ENCODE measurements around the gene MTERF4. TPM values are rescaled to one million over a fixed set of nuclear protein-coding genes. Genes with fewer than 3 reads are reported as not detected.
"Not testable (repeated sequence)": the region's sequence is repeated elsewhere in the genome, so short reads cannot be mapped to it uniquely, and the experiment has no call there.

Gene MTERF4
- total RNA-seq, 1 donor from 2014 or later, result 24.2 TPM

GRCh38 chr2:241111440-241111805 lies 9.3 kb upstream of the MTERF4 start:
- DNase-seq (ENCODE audit: low read depth), result no peak

- no peak for DNase-seq (ENCODE audit: low read depth)
Measured at GRCh38 chr2:241110607-241111439, 8.7 kb upstream of the MTERF4 start.

DNA sequence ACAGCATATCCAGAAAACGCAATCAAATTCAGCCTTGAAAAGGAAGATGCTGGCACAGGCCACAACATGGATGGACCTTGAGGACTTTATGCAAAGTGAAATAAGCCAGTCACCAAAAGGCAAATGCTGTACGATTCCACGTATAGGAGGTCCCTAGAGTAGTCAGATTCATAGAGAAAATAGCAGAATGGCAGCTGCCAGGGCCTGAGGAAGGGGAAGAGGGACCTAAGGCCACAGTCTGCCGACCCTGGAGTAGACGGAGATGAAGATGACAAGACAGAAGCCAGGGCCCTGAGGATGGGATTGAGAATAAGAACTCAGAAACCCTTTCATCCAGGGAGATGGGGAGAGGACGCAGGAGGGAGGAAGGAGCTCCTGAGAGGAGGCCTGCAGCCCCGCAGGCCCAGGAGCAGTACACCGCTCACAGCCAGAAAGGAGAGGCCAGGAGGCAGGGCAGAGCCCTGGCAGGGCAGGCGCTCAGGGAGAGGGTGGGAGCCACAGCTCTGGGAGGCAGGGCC lies 8.1 kb upstream of the MTERF4 start:
- no peak for DNase-seq (ENCODE audit: low read depth)

DNA sequence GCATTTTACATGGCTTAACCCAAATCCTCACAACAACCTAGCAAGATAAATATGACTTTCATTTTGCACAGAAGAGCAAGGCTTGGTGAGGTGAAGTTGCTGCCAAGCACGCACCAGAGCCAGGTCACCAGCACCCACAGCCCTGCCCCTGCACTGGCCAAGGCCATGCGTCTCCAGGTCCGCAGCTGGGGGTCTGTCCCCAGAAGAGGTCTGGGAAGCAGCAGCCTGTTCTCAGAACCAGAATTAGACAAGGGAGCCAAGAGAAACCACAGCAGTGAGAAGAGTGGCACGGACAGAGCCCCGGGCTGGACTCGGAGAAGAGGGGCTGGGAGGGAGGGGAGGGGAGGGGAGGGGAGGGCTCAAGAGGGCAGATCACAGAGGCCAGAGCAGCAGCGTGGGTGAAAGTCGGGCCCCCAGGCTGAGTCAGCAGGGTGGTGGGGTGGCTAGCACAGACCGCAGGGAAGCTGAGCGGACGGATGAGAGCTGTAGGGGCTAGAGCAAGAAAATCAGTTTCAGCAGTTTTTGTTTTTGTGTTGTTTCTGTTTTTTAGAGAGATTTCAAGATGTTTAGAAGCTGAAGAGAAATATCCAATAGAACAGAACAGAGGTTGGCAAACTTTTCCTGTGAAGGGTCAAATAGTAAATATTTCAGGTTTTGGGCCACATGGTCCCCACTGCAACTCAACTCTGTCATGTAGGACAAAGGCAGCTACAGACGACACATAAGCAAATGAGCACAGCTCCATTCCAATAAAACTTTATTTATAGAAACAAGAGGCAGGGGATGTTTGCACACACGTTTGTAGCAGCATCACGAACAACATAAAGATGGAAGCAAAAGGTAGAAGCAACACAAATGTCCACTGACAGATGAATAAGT lies 7.4 kb upstream of the MTERF4 start:
- DNase-seq (ENCODE audit: low read depth), result no peak

DNA sequence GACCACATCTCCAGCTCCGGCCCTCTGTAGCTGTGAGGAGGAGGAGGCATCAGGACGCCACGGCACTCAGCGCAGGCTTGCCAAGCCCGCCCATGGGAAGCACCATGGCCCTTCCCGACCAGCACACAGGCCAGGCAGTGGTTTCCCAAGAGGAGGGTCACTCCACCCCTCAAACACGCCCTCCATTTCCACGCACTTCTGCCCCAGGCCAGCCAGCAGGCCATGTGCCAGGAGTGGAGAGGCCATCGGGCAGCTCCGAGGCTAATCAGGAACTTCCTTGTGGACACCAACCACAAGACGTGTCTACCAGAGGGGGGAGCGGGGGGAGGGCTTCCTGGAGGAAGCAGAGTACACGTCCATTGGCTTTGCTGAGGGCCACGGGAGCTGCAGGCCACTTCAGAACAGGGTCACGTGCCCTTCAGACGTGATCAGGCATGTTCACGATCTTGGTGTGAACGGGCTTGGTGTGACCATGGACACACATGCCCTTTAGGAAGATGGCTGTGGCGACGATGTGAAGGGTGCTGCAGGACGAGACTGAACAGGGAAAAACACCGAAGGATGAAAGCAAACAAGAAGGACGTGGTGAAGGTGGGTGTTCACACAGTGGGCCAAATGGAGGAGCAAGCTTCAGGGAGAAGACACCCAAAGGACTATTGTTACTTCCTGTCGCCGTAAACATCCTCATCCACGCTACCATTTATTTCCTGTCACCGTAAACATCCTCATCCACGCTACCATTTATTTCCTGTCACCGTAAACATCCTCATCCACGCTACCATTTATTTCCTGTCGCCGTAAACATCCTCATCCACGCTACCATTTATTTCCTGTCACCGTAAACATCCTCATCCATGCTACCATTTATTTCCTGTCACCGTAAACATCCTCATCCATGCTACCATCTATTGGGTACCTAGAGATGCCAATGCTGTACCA lies 6.5 kb upstream of the MTERF4 start:
- no peak for DNase-seq (ENCODE audit: low read depth)

- DNase-seq (ENCODE audit: low read depth), result no peak
Measured at GRCh38 chr2:241107031-241107783, 5.1 kb upstream of the MTERF4 start.

DNA sequence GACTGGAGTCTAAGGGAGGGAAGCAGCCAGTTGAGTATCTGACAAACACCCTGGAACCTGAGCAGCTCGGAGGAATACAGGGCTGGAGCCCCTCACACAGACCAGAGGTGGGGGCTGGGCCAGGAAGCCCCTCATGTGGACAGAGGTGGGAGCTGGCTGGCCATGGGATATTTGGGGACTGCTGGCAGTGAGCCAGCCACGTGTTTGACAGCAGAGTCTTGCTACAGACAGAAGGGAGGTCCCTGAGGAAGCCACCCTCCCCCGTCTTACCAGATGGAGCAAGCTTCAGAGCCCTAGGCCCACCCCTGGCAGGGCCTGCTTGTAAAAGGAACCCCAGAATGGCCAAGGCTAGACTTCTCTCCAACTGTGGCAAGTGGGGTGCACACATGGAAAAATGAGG lies 3.6 kb upstream of the MTERF4 start:
- no peak for DNase-seq (ENCODE audit: low read depth)

DNA sequence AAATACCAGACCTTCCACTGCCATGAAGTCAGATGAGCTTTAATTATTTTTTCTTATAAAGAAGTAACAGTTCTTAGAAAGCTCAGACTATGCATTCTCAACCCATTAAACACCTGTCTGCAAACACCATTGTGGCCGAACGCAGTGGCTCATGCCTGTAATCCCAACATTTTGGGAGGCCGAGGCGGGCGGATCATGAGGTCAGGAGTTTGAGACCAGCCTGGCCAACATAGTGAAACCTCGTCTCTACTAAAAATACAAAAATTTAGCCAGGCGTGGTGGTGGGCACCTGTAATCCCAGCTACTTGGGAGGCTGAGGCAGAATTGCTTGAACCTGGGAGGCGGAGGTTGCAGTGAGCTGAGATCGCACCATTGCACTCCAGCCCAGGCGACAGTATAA lies 2.5 kb upstream of the MTERF4 start:
- DNase-seq (ENCODE audit: low read depth), result not testable (repeated sequence)

- DNase-seq (ENCODE audit: low read depth), result no peak
Measured at GRCh38 chr2:241103176-241103595, 1.1 kb upstream of the MTERF4 start.

GRCh38 chr2:241099246-241099645 lies 2.8 kb downstream of the MTERF4 start:
- no peak for DNase-seq (ENCODE audit: low read depth)

- no peak for DNase-seq (ENCODE audit: low read depth)
Measured at GRCh38 chr2:241096979-241097378, 5.1 kb downstream of the MTERF4 start.

DNA sequence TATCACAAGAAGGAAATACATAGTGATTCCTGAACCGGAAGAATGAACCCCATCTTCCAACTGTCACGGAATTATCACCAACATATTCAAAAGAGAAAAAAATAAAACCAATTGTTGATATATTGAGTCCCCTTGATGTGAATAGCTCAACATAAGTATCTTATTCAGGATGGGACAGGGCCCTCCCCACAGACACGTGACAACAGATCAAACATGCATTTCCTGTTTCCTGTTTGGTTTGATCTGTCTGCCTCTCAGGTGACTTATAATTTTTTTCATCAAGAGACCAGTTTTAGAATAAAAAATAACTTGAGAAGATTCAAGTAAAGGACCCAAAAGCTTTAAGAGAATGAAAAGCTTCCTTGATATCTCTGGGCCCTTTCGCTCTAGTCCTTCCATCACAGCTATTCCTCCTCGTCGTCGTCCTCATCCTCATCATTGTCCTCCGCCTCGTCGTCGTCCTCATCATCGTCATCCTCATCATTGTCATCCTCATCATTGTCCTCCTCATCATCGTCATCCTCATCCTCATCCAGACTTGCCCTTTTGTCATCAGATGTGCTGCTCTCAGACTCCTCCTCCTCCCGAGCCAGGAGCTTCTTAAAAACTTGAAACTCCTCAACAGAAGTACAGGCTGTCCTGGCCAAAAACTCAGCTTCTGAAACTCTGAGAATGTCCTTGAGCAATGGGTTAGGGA lies 6.3 kb downstream of the MTERF4 start:
- no peak for DNase-seq (ENCODE audit: low read depth)

DNA sequence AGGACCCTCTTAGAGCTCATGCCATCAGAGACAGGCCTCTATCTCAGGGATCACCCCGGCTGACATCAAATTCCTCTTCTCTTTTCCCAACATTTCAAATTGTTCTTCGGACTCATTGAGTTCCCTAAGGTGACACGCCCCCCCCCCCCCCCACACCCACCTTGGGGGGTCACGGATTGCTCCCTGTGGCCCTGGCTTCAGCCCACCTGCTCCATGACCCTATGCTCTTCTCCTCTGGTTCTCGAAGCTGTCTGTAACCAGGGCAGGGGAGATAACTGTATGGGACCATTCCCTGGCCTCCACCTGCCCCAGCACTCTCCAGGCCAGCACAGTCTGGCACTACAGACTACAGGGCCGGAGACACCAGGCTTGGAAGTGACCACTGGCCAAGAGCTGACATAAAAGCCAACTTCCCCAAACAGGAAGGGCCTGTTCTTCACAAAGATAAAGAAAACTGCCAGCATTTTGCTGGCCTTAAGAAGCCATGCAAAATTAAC lies 7.1 kb downstream of the MTERF4 start:
- no peak for DNase-seq (ENCODE audit: low read depth)

GRCh38 chr2:241094172-241094571 lies 7.9 kb downstream of the MTERF4 start:
- DNase-seq (ENCODE audit: low read depth), result no peak

GRCh38 chr2:241093133-241093781 lies 8.8 kb downstream of the MTERF4 start:
- DNase-seq (ENCODE audit: low read depth), result not testable (repeated sequence)

DNA sequence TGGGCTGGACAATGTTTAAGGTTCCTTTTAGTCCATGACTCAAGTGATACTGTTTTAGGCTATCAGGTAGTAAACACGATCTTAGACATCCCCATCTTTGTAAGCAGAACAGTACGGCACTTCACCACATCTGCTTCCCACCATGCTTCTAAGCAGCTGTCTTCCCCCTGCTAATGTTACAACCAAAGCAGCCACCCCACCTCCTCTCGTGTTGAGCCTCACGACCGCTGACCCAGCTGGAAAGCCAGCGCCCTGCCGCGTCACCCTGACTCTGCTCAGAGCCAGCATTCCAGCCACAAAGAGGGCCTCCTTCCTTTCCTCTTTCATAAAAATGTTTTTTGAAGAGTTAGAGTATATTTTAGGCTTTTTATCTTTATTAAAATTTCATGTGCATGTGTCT lies 9.4 kb downstream of the MTERF4 start:
- peak; percentile 78 for DNase-seq (ENCODE audit: low read depth)

DNA sequence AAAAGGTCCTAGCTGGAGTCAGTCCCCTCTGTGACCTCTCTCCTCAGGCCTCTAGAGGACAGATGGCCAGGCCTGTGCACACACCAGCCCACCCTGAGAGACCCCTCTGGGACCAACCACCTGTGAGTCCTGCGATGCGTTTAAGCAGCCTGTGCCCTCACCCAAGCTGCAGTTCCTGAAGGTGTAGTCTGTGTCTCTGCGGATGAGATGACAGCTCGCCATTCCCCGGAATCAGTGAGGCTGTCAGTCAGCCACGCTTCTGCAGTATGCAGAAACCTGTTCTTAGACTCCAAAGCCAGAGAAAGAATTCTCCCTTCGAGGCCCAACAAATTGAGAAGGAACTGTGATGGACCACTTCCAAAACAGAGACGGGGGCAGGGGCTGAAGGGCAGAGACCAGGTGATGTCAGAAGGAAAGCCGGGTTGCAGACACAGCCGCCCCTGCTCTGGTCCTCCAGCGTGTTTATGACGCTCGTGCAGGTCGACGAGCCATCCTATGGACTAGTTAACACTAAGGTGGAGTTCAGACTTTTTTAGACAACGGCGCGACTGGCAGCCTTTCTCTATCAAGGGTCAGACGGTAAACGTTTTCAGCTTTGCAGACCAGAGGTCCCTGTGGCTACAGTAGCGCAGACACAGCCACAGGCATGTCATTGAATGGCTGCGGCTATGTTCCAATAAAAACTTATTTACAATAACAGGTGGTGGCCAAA lies 10.2 kb downstream of the MTERF4 start:
- peak; percentile 27 for DNase-seq (ENCODE audit: low read depth)

GRCh38 chr2:241091201-241091600 lies 10.9 kb downstream of the MTERF4 start:
- DNase-seq (ENCODE audit: low read depth), result no peak
